WI38 (cell line): ENCODE measurements around the gene OR56A5.

ENCODE experiments used
- H3K4me3 ChIP-seq: 2 replicates; pipeline ENCODE4 v1.5.1; 2011; ENCODE audit warnings: low read depth, mild to moderate bottlenecking, control low read depth, low read length
- CTCF ChIP-seq: IDR thresholded peaks from 2 replicates; pipeline ENCODE4 v1.5.1; 2012; ENCODE audit warnings: low read depth, mild to moderate bottlenecking, control low read depth, low read length

Gene OR56A5

GRCh38 chr11:5933116-5933515 lies 35.2 kb downstream of the OR56A5 start:
- TF ChIP-seq CTCF: no peak
- no peak overlapping the region for H3K4me3 ChIP-seq

GRCh38 chr11:5932671-5933070 lies 35.6 kb downstream of the OR56A5 start:
- H3K4me3 ChIP-seq: no peak overlapping the region
- TF ChIP-seq CTCF: no peak

GRCh38 chr11:5931061-5931460 lies 37.2 kb downstream of the OR56A5 start:
- H3K4me3 ChIP-seq: no peak overlapping the region
- TF ChIP-seq CTCF: no peak

GRCh38 chr11:5930614-5931013 lies 37.7 kb downstream of the OR56A5 start:
- no peak for TF ChIP-seq CTCF

GRCh38 chr11:5929571-5930368 lies 38.5 kb downstream of the OR56A5 start:
- no peak for TF ChIP-seq CTCF

More at GRCh38 chr11:5930614-5931013, 37.7 kb downstream of the OR56A5 start:
- no peak overlapping the region for H3K4me3 ChIP-seq

GRCh38 chr11:5928811-5929210 lies 39.5 kb downstream of the OR56A5 start:
- TF ChIP-seq CTCF: no peak
- H3K4me3 ChIP-seq: no peak overlapping the region

More at GRCh38 chr11:5929571-5930368, 38.5 kb downstream of the OR56A5 start:
- H3K4me3 ChIP-seq: no peak overlapping the region

- no peak overlapping the region for H3K4me3 ChIP-seq
- no peak for TF ChIP-seq CTCF
Observed at GRCh38 chr11:5928271-5928670, 40.0 kb downstream of the OR56A5 start.
